Measurements from ENCODE around the gene OSGIN1.
"Not testable (repeated sequence)": the region's sequence is repeated elsewhere in the genome, so short reads cannot be mapped to it uniquely, and the experiment has no call there.

The OSGIN1 gene

DNA sequence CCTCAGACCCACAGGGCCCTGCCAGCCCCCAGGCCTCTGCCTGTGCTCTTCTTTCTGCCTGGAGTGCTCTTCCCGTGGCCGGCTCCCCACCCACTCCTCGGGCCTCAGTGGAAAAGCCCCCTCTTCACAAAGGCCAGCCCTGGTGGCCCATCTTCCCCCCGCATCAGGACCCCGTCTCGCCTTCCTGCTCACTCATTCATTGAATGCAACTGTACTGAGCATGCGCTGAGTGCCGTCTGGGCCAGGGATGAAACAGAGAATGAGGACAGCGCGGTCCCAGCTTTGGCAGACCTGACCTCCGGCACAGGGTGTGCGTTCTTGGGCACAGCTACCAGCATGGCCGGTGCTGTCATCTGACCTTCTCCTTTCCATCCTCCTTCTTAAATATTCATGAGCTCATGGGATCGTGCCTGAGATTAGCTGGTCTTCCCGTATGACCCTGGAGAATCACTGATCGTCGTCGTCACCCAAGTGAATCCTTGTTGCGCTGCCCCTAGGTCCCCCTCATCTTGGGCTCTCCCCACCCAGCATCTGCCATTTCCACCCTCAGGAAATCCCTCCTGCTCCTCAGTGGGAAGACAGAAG lies 16.4 kb upstream of the OSGIN1 start:
- H3K9me3 ChIP-seq (ENCODE audit: low read length): no peaks in the 10 kb centered on the region
- no peaks in the 10 kb centered on the region for H3K4me1 ChIP-seq (ENCODE audit: insufficient read depth, low read length)
- no peak overlapping the region for H3K27ac ChIP-seq (ENCODE audit: low read depth, low read length)
- no peak overlapping the region for H3K4me3 ChIP-seq (ENCODE audit: low read depth in 1 of 2, low read length in 2 of 2)
- H3K27me3 ChIP-seq (ENCODE audit: control insufficient read depth in 1 of 2, insufficient read depth in 2 of 2, low read length in 2 of 2): no peaks in the 10 kb centered on the region
- no peaks in the 10 kb centered on the region for H3K36me3 ChIP-seq (ENCODE audit: insufficient read depth, low read length)
- H3K9ac ChIP-seq (ENCODE audit: low read length): no peak overlapping the region

DNA sequence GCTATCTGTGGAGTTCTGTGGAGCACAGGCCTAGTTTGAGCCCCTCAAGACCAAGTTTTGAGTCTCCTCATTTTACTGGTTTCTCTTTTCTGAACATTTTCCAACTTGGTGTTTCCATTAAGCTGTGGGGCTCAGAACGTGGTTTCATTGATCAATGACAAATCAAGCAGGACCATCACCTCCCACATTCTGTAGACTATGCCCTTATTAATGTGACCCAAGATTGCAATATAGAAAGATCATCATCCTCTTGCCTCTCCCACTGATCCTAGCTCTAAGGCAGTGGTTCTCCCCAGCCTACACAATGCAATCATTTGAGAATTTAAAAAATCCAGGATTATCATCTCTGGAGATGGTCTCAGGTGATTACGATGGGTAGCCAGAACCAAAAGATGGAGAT lies 15.8 kb upstream of the OSGIN1 start:
- Histone ChIP-seq H3K36me3 (ENCODE audit: insufficient read depth, low read length) (no peaks in the 10 kb centered on the region), H3K4me1 (ENCODE audit: insufficient read depth, low read length) (no peaks in the 10 kb centered on the region), H3K27me3 (ENCODE audit: control insufficient read depth in 1 of 2, insufficient read depth in 2 of 2, low read length in 2 of 2) (no peaks in the 10 kb centered on the region)

DNA sequence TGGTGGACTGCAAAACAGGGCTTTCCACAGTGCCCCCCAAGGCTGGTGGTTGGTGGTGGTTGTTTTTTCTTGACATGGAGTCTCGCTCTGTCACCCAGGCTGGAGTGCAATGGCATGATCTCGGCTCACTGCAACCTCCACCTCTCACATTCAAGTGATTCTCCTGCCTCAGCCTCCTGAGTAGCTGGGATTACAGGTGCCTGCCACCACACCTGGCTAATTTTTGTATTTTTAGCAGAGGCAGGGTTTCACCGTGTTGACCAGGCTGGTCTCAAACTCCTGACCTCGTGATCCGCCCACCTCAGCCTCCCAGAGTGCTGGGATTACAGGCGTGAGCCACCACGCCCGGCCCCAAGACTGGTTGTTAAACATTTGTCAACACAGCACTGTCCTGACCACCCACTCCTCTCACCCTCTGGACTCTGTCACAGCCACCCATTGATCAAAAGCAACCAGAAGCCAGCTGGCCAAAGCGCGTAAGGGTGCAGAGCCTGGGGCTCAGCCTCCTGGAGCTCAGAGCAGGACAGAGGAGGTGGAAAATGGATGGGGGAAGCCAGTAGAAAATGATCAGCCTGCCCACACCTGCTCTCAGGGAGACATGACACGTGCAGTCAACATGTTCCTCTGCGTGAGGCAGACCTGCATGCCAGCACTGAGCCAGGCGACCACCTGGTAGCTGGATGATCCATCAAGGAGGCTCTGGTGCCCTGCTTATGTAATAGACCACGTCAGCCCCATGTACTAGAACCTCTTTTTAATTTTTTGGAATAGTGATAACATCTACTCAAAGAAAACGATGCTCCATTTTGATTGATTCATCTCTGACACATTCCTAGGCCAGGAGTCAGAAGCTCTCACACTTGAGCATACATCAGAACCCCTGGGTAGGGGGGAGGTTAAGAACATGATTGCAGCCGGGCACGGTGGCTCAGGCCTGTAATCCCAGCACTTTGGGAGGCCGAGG lies 14.8 kb upstream of the OSGIN1 start:
- H3K4me1 ChIP-seq (ENCODE audit: insufficient read depth, low read length): no peaks in the 10 kb centered on the region
- no peaks in the 10 kb centered on the region for H3K36me3 ChIP-seq (ENCODE audit: insufficient read depth, low read length)
- H3K9me3 ChIP-seq (ENCODE audit: low read length): no peaks in the 10 kb centered on the region
- no peak overlapping the region for H3K4me3 ChIP-seq (ENCODE audit: low read depth in 1 of 2, low read length in 2 of 2)
- no peak overlapping the region for H3K9ac ChIP-seq (ENCODE audit: low read length)
- no peak overlapping the region for H3K27ac ChIP-seq (ENCODE audit: low read depth, low read length)
- no peaks in the 10 kb centered on the region for H3K27me3 ChIP-seq (ENCODE audit: control insufficient read depth in 1 of 2, insufficient read depth in 2 of 2, low read length in 2 of 2)

More for the DNA sequence above, 15.8 kb upstream of the OSGIN1 start:
- Histone ChIP-seq H3K27ac (ENCODE audit: low read depth, low read length) (no peak overlapping the region), H3K4me3 (ENCODE audit: low read depth in 1 of 2, low read length in 2 of 2) (no peak overlapping the region), H3K9ac (ENCODE audit: low read length) (no peak overlapping the region), H3K9me3 (ENCODE audit: low read length) (no peaks in the 10 kb centered on the region)

- no peak overlapping the region for H3K4me3 ChIP-seq (ENCODE audit: low read depth in 1 of 2, low read length in 2 of 2)
- no peak overlapping the region for H3K9ac ChIP-seq (ENCODE audit: low read length)
Observed at GRCh38 chr16:83939266-83939855, 13.7 kb upstream of the OSGIN1 start.

DNA sequence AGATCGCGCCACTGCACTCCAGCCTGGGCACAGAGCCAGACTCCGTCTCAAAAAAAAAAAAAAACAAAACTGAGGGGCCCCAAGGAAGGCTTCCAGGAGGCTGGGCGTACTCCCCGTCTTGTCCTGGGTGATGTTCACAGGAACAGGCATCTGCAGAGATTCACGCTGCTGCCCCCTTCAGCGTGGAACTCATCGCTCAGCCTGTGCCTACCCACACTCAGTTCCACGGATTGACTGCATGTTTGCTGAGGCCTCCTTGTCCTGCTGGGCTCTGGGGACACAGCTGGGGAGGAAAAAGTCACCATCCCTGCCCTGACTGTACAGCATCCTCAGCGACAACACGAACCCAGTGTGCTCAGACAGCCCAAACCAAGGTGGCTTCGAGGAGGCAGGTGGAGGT lies 12.9 kb upstream of the OSGIN1 start:
- Histone ChIP-seq H3K27ac (ENCODE audit: low read depth, low read length) (no peak overlapping the region), H3K36me3 (ENCODE audit: insufficient read depth, low read length) (no peaks in the 10 kb centered on the region), H3K4me1 (ENCODE audit: insufficient read depth, low read length) (no peaks in the 10 kb centered on the region), H3K9me3 (ENCODE audit: low read length) (no peaks in the 10 kb centered on the region), H3K27me3 (ENCODE audit: control insufficient read depth in 1 of 2, insufficient read depth in 2 of 2, low read length in 2 of 2) (no peaks in the 10 kb centered on the region), H3K9ac (ENCODE audit: low read length) (no peak overlapping the region), H3K4me3 (ENCODE audit: low read depth in 1 of 2, low read length in 2 of 2) (no peak overlapping the region)

More at GRCh38 chr16:83939266-83939855, 13.7 kb upstream of the OSGIN1 start:
- H3K4me1 ChIP-seq (ENCODE audit: insufficient read depth, low read length): no peaks in the 10 kb centered on the region
- H3K27ac ChIP-seq (ENCODE audit: low read depth, low read length): no peak overlapping the region
- no peaks in the 10 kb centered on the region for H3K27me3 ChIP-seq (ENCODE audit: control insufficient read depth in 1 of 2, insufficient read depth in 2 of 2, low read length in 2 of 2)
- no peaks in the 10 kb centered on the region for H3K9me3 ChIP-seq (ENCODE audit: low read length)
- H3K36me3 ChIP-seq (ENCODE audit: insufficient read depth, low read length): no peaks in the 10 kb centered on the region

- no peaks in the 10 kb centered on the region for H3K27me3 ChIP-seq (ENCODE audit: control insufficient read depth in 1 of 2, insufficient read depth in 2 of 2, low read length in 2 of 2)
Observed at GRCh38 chr16:83940630-83941378, 12.2 kb upstream of the OSGIN1 start.

DNA sequence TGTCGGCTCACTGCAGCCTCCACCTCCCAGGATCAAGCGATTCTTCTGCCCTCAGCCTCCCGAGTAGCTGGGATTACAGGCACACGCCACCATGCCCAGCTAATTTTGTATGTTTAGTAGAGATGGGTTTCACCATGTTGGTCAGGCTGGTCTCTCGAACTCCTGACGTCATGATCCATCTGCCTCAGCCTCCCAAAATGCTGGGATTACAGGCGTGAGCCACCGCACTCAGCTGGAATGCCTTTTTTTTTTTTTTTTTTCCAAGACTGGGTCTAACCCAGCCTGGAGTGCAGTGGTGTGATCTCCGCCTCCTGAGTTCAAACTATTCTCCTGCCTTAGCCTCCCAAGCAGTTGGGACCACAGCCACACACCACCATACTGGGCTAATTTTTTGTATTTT lies 11.5 kb upstream of the OSGIN1 start:
- H3K9ac ChIP-seq (ENCODE audit: low read length); H3K27me3 ChIP-seq (ENCODE audit: control insufficient read depth in 1 of 2, insufficient read depth in 2 of 2, low read length in 2 of 2); H3K27ac ChIP-seq (ENCODE audit: low read depth, low read length); H3K4me3 ChIP-seq (ENCODE audit: low read depth in 1 of 2, low read length in 2 of 2); H3K4me1 ChIP-seq (ENCODE audit: insufficient read depth, low read length); H3K36me3 ChIP-seq (ENCODE audit: insufficient read depth, low read length); H3K9me3 ChIP-seq (ENCODE audit: low read length): not testable (repeated sequence)

More at GRCh38 chr16:83940630-83941378, 12.2 kb upstream of the OSGIN1 start:
- H3K36me3 ChIP-seq (ENCODE audit: insufficient read depth, low read length): no peaks in the 10 kb centered on the region
- H3K9ac ChIP-seq (ENCODE audit: low read length): no peak overlapping the region
- no peaks in the 10 kb centered on the region for H3K9me3 ChIP-seq (ENCODE audit: low read length)
- H3K27ac ChIP-seq (ENCODE audit: low read depth, low read length): no peak overlapping the region
- H3K4me3 ChIP-seq (ENCODE audit: low read depth in 1 of 2, low read length in 2 of 2): no peak overlapping the region
- no peaks in the 10 kb centered on the region for H3K4me1 ChIP-seq (ENCODE audit: insufficient read depth, low read length)

- no peak overlapping the region for H3K27ac ChIP-seq (ENCODE audit: low read depth, low read length)
- no peaks in the 10 kb centered on the region for H3K27me3 ChIP-seq (ENCODE audit: control insufficient read depth in 1 of 2, insufficient read depth in 2 of 2, low read length in 2 of 2)
- H3K9ac ChIP-seq (ENCODE audit: low read length): no peak overlapping the region
- H3K4me3 ChIP-seq (ENCODE audit: low read depth in 1 of 2, low read length in 2 of 2): no peak overlapping the region
- H3K36me3 ChIP-seq (ENCODE audit: insufficient read depth, low read length): no peaks in the 10 kb centered on the region
- H3K9me3 ChIP-seq (ENCODE audit: low read length): no peaks in the 10 kb centered on the region
- H3K4me1 ChIP-seq (ENCODE audit: insufficient read depth, low read length): no peaks in the 10 kb centered on the region
Observed at GRCh38 chr16:83942074-83942473, 11.0 kb upstream of the OSGIN1 start.

DNA sequence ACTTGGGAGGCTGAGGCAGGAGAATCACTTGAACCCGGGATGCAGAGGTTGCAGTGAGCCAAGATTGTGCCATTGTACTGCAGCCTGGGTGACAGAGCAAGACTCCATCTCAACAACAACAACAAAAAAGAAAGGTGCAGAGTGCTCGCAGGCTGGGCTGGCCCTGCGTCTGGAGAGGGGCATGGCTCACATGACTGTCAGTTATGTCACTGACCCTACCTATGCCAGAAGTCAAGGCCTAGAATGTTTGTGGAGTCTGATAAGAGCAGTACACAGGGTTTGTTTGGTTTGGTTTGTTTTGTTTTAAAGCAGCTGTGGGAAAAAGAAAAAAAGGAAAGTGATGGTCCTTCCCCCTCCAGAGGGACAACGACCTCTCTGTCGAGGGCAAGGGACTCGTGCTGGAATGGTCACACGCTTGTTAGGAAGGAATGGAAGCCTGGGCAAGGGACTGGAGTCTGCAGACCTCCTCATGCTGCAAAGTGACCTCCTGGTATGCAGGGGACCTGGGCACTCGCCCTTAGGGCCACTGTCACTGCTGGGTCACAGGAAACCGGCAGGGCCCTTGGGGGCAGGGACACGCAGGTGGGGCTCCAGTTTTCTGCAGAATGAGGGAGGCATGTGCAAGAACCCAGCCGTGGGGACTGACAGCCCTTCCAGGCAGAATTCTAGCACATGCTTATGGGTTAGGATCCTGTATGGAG lies 10.1 kb upstream of the OSGIN1 start:
- no peaks in the 10 kb centered on the region for H3K36me3 ChIP-seq (ENCODE audit: insufficient read depth, low read length)
- H3K9ac ChIP-seq (ENCODE audit: low read length): no peak overlapping the region
- no peaks in the 10 kb centered on the region for H3K9me3 ChIP-seq (ENCODE audit: low read length)
- H3K4me1 ChIP-seq (ENCODE audit: insufficient read depth, low read length): no peaks in the 10 kb centered on the region
- no peak overlapping the region for H3K27ac ChIP-seq (ENCODE audit: low read depth, low read length)
- no peak overlapping the region for H3K4me3 ChIP-seq (ENCODE audit: low read depth in 1 of 2, low read length in 2 of 2)
- H3K27me3 ChIP-seq (ENCODE audit: control insufficient read depth in 1 of 2, insufficient read depth in 2 of 2, low read length in 2 of 2): no peaks in the 10 kb centered on the region

DNA sequence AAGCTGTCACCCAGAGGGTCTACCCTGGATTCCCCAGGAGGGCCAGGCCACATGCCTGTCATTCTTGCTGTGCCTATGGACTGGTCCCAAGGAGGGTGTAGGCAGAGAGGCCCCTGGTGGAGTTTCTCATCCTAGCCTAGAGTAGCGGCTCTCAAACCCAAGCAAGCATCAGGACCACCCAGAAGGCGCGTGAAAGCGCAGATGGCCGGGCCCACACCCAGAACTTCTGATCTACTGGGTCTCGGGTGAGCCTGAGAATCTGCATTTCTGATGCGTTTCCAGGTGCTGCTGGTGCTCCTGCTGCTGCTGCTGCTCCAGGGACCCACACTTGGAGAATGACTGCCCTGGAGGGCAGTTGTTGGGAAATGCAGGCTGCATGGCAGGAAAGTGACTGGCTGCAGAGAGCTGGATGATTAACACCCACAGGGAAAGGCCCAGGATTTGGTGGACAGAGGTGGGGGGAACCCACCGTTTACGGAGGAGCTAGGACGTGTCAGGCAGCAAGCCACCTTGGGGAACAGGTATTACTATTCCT lies 9.5 kb upstream of the OSGIN1 start:
- Histone ChIP-seq H3K9ac (ENCODE audit: low read length) (no peak overlapping the region), H3K9me3 (ENCODE audit: low read length) (no peaks in the 10 kb centered on the region), H3K27ac (ENCODE audit: low read depth, low read length) (no peak overlapping the region), H3K4me3 (ENCODE audit: low read depth in 1 of 2, low read length in 2 of 2) (no peak overlapping the region), H3K27me3 (ENCODE audit: control insufficient read depth in 1 of 2, insufficient read depth in 2 of 2, low read length in 2 of 2) (no peaks in the 10 kb centered on the region), H3K36me3 (ENCODE audit: insufficient read depth, low read length) (no peaks in the 10 kb centered on the region), H3K4me1 (ENCODE audit: insufficient read depth, low read length) (no peaks in the 10 kb centered on the region)
